ENCODE results near the gene KRTAP9-2.
"Not testable (repeated sequence)": the region's sequence is repeated elsewhere in the genome, so short reads cannot be mapped to it uniquely, and the experiment has no call there.

DNA sequence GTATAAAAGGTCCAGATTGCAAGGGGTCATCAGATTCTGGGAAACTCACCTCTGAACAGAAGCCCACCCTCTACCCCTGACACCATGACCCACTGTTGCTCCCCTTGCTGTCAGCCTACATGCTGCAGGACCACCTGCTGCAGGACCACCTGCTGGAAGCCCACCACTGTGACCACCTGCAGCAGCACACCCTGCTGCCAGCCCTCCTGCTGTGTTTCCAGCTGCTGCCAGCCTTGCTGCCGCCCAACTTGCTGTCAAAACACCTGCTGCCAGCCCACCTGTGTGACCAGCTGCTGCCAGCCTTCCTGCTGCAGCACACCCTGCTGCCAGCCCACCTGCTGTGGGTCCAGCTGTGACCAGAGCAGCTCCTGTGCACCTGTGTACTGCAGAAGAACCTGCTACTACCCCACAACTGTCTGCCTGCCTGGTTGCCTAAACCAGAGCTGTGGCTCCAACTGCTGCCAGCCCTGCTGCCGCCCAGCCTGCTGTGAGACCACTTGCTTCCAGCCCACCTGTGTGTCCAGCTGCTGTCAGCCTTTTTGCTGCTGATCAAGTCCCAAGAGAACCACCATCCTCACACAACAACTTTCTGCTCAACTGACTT is 23.3 kb downstream of the KRTAP9-2 start, which contains the start of gene KRTAP9-4:
- TF ChIP-seq POLR2AphosphoS5, POLR2A (IDR thresholded peaks at IDR 0.05; ENCODE audit: low read depth, low read length): not testable (repeated sequence)

Measured in GM12892 (cell line).